ENCODE data around the gene MAPK1IP1L. TPM values are rescaled to one million over a fixed set of nuclear protein-coding genes. Genes with fewer than 3 reads are reported as not detected.
"Not testable (repeated sequence)": the region's sequence is repeated elsewhere in the genome, so short reads cannot be mapped to it uniquely, and the experiment has no call there.

The MAPK1IP1L gene
- total RNA-seq, 4 donors from 2014 or later, result 36.8 to 73.7 (median 54.0) TPM

DNA sequence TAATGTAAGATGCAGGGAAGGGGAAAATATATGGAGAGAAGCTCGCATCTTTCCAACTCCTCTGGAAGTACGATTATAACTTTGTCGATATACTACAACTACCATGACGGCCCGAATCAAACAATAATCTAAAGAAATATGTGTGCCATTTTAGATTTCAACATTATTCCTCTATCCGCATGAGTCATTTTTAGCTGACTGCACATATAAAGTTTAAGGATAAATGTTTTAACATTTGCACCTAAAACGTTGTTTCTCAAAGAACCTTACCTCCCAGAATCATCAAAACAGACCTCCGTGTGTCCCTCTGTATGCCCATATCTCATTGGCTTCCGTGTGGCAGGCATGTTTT, 25.0 kb upstream of the MAPK1IP1L start:
- WGBS, 2 donors, result 2% methylated on average over 9 of the region's 9 CpGs
- no peak for TF ChIP-seq POLR2A (IDR thresholded peaks at IDR 0.05)
- TF ChIP-seq, protein P1, sequence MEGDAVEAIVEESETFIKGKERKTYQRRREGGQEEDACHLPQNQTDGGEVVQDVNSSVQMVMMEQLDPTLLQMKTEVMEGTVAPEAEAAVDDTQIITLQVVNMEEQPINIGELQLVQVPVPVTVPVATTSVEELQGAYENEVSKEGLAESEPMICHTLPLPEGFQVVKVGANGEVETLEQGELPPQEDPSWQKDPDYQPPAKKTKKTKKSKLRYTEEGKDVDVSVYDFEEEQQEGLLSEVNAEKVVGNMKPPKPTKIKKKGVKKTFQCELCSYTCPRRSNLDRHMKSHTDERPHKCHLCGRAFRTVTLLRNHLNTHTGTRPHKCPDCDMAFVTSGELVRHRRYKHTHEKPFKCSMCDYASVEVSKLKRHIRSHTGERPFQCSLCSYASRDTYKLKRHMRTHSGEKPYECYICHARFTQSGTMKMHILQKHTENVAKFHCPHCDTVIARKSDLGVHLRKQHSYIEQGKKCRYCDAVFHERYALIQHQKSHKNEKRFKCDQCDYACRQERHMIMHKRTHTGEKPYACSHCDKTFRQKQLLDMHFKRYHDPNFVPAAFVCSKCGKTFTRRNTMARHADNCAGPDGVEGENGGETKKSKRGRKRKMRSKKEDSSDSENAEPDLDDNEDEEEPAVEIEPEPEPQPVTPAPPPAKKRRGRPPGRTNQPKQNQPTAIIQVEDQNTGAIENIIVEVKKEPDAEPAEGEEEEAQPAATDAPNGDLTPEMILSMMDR (IDR thresholded peaks at IDR 0.05), result no peak

DNA sequence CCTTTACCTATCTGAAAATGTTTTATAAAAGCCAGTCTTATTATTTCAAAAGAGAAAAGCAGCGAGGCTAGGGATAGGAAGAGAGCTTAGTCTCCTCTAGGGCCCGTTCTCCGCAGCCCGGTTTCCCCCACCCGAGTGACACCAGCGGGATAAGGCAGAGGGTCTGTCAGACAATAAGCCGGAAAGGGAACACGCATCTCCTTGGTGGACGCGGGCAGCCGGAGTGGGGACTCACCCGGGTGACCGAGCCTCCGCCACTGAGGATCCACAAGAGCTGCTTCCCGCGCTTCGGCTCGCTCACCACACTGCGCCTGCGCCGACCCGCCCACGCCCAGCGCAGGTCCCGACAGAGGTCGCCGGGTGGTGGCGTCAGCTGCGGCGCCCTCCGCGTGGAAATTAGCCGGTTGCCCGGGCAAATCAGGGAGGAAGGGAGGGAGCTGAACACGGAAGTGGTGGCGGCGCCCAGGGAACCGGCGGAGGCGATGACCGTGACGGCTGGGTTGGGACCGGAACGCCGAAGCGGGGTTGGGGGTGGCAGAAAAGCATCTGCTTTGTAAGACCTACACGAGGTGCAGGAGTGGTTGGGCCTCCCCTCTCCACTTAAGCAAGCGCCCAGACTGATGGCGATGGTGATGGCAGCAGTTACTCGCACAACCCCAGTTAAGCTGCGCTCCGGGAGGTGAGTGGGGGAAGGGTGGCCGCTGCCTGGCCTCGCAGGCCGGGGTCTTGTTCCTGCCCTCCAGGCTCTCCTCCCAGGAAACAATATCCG, 24.5 kb upstream of the MAPK1IP1L start, which contains the start of the genes SOCS4 and WDHD1:
TSS of gene SOCS4 (plus strand) at position 444 of the 769 bp plus-strand sequence. CDS start 15,806 bp downstream, outside the sequence.
TSS of gene WDHD1 (minus strand) at position 307 of the 769 bp plus-strand sequence. CDS start 312 bp downstream, outside the sequence.
- no peak for TF ChIP-seq POLR2A (IDR thresholded peaks at IDR 0.05)
- TF ChIP-seq, protein P1 (IDR thresholded peaks at IDR 0.05), result no peak
- 0 to 1% methylated on average over 53 to 56 of the region's 56 CpGs for WGBS, 2 donors
- peak within 1 kb of the TSS; percentile 76 for H3K4me3 ChIP-seq (ENCODE audit: low read depth, poor library complexity, severe bottlenecking)
- DNase-seq (ENCODE audit: low spot score in 2 of 2), result peak; percentile 91 to 99
- intact Hi-C loops (cut with DNase I; ENCODE audit: low total_unique reads), result no loop called here

More for the DNA sequence above, 25.0 kb upstream of the MAPK1IP1L start:
- no peak for DNase-seq (ENCODE audit: low spot score in 2 of 2)
- H3K4me3 ChIP-seq (ENCODE audit: low read depth, poor library complexity, severe bottlenecking), result peak overlapping the region; percentile 76
- intact Hi-C loops (cut with DNase I; ENCODE audit: low total_unique reads), result no loop called here

DNA sequence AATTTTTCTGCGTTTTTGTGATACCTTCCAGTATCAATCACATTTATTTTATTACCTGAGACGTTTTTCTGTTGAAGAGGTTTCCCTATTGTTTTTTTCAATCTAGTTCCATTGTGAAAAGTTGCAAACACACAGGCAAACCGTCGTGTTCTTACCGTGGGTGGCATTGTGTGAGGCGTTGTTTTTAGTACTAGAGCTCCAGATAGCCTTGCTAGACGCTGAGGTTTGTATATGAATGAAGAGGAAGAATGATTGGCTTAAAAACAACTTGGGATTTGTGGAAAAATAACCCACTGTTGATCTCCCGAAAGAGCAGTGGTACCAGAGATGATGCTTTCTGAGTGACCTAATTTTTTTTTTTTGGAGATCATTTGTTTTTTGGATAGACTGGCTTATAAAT, 23.4 kb upstream of the MAPK1IP1L start:
- no peak for DNase-seq (ENCODE audit: low spot score in 2 of 2)
- no peak overlapping the region for H3K4me3 ChIP-seq (ENCODE audit: low read depth, poor library complexity, severe bottlenecking)
- TF ChIP-seq POLR2A (IDR thresholded peaks at IDR 0.05), result no peak
- TF ChIP-seq, protein P1 (IDR thresholded peaks at IDR 0.05), result no peak
- 4 to 6% methylated on average over 8 of the region's 8 CpGs for WGBS, 2 donors
- intact Hi-C loops (cut with DNase I; ENCODE audit: low total_unique reads), result no loop called here

DNA sequence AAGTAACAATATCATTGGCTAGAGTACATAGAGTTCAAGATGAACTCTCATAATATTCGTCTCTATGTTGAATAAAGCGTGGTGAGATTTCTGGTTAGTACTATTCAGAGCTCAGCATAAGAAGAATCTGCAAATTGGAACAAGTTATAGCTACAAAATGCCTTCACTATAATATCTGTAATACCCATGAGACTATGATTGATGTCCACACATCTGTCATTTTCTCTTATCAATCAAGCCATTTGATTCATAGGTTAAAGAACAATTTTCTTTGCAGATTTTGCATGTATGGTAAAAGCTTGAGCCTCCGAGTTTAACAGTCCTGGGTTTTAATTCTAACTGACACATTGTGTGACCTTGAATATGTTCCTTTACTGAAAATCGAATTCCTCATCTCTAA, 23.0 kb upstream of the MAPK1IP1L start:
- no peak for TF ChIP-seq POLR2A (IDR thresholded peaks at IDR 0.05)
- TF ChIP-seq, protein P1 (IDR thresholded peaks at IDR 0.05), result no peak
- intact Hi-C loops (cut with DNase I; ENCODE audit: low total_unique reads), result no loop called here
- 79 to 80% methylated on average over 4 of the region's 4 CpGs for WGBS, 2 donors
- DNase-seq (ENCODE audit: low spot score in 2 of 2), result no peak
- H3K4me3 ChIP-seq (ENCODE audit: low read depth, poor library complexity, severe bottlenecking), result no peak overlapping the region

DNA sequence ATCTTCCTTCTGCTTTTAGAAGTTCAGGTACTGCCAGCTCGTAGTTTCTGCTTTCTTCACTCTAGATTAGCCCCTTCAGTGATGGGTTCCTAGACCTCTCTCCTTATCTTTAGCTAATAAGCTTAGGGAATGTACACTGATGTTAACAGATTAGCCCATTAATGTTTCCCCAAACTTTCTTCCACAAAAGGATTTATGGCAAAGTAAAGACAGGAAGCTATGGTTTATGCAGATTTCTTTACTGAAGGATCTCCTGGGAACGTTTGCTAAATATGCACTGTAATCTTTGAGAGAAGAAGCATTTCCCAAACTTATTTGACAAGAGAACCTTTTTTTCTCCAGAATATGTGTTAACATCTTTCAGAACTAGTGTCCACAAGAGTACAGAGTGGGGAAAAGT, 20.3 kb upstream of the MAPK1IP1L start:
- TF ChIP-seq POLR2A (IDR thresholded peaks at IDR 0.05), result no peak
- TF ChIP-seq, protein P1 (IDR thresholded peaks at IDR 0.05), result no peak
- intact Hi-C loops (cut with DNase I; ENCODE audit: low total_unique reads), result no loop called here
- DNase-seq (ENCODE audit: low spot score in 2 of 2), result no peak
- WGBS, 2 donors, result 36 to 46% methylated on average over 2 of the region's 2 CpGs
- no peak overlapping the region for H3K4me3 ChIP-seq (ENCODE audit: low read depth, poor library complexity, severe bottlenecking)

DNA sequence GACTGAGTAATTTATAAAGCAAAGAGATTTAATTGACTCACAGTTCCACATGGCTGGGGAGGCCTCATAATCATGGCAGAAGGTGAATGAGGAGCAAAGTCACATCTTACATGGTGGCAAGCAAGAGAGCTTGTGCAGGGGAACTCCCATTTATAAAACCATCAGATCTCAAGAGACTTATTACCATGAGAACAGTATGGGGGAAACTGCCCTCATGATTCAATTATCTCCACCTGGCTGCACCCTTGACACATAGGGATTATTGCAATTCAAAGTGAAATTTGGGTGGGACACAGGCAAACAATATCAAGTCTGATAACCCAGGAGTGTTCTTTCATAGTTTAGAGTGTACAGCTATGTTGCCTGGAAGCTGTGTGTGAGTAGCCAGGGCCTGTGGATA, 13.5 kb upstream of the MAPK1IP1L start:
- DNase-seq (ENCODE audit: low spot score in 2 of 2); intact Hi-C loops (cut with DNase I; ENCODE audit: low total_unique reads); H3K4me3 ChIP-seq (ENCODE audit: low read depth, poor library complexity, severe bottlenecking): not testable (repeated sequence)
